ENCODE data around the gene HABP4. TPM values are rescaled to one million over a fixed set of nuclear protein-coding genes. Genes with fewer than 3 reads are reported as not detected.

HABP4 gene
- total RNA-seq, 1 experiment from 2014 or later = 21.0 TPM

DNA sequence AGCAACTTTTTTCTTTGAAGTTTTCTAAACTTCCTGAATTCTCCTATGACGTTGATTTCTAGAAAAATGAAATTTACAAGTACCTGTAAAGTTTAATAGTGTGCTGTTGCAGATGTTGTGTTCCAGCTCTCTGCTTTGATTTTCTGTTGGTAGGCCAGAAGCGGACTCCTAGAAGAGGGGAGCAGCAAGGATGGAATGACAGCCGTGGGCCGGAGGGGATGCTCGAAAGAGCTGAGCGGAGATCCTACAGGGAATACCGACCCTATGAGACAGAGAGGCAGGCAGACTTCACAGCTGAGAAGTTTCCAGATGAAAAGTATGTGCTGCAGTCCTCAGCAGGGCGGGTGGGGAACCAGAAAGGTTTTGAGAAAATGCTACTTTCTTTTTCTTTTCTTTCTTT is 8.3 kb downstream of the HABP4 start:
- TF ChIP-seq FOSL1 (IDR thresholded peaks at IDR 0.05; ENCODE audit: low read depth) (no peak), SP1 (IDR thresholded peaks at IDR 0.05; ENCODE audit: low read depth) (no peak), SRF (IDR thresholded peaks at IDR 0.05; ENCODE audit: low read depth) (no peak), POLR2AphosphoS5 (IDR thresholded peaks at IDR 0.05; ENCODE audit: low read depth, low read length) (no peak), CBX3 (IDR thresholded peaks at IDR 0.05; ENCODE audit: low read depth) (no peak), CEBPB (IDR thresholded peaks at IDR 0.05; ENCODE audit: low read depth) (no peak), SIN3A (IDR thresholded peaks at IDR 0.05; ENCODE audit: low read depth) (no peak), ELF1 (IDR thresholded peaks at IDR 0.05; ENCODE audit: borderline replicate concordance, low read depth) (no peak), YY1 (IDR thresholded peaks at IDR 0.05; ENCODE audit: extremely low read depth, insufficient replicate concordance, low read depth, low read length) (no peak), ZFX (IDR thresholded peaks at IDR 0.05) (no peak), TCF7L2 (IDR thresholded peaks at IDR 0.05; ENCODE audit: borderline replicate concordance, extremely low read depth, insufficient read depth, insufficient read length) (no peak), RAD21 (IDR thresholded peaks at IDR 0.05; ENCODE audit: low read depth) (no peak), EZH2 (IDR thresholded peaks at IDR 0.05) (no peak), EZH2phosphoT487 (IDR thresholded peaks at IDR 0.05; ENCODE audit: borderline replicate concordance) (no peak)
- TF ChIP-seq, protein P1, sequence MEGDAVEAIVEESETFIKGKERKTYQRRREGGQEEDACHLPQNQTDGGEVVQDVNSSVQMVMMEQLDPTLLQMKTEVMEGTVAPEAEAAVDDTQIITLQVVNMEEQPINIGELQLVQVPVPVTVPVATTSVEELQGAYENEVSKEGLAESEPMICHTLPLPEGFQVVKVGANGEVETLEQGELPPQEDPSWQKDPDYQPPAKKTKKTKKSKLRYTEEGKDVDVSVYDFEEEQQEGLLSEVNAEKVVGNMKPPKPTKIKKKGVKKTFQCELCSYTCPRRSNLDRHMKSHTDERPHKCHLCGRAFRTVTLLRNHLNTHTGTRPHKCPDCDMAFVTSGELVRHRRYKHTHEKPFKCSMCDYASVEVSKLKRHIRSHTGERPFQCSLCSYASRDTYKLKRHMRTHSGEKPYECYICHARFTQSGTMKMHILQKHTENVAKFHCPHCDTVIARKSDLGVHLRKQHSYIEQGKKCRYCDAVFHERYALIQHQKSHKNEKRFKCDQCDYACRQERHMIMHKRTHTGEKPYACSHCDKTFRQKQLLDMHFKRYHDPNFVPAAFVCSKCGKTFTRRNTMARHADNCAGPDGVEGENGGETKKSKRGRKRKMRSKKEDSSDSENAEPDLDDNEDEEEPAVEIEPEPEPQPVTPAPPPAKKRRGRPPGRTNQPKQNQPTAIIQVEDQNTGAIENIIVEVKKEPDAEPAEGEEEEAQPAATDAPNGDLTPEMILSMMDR (IDR thresholded peaks at IDR 0.05 in 2 of 3, conservative IDR thresholded peaks at IDR 0.05 in 1 of 3; ENCODE audit: borderline replicate concordance in 1 of 3, insufficient read depth in 1 of 3, low read depth in 2 of 3, low read length in 2 of 3) = no peak
- TF ChIP-seq, protein P2, sequence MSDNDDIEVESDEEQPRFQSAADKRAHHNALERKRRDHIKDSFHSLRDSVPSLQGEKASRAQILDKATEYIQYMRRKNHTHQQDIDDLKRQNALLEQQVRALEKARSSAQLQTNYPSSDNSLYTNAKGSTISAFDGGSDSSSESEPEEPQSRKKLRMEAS (IDR thresholded peaks at IDR 0.05) = no peak
- TF ChIP-seq, protein P3, sequence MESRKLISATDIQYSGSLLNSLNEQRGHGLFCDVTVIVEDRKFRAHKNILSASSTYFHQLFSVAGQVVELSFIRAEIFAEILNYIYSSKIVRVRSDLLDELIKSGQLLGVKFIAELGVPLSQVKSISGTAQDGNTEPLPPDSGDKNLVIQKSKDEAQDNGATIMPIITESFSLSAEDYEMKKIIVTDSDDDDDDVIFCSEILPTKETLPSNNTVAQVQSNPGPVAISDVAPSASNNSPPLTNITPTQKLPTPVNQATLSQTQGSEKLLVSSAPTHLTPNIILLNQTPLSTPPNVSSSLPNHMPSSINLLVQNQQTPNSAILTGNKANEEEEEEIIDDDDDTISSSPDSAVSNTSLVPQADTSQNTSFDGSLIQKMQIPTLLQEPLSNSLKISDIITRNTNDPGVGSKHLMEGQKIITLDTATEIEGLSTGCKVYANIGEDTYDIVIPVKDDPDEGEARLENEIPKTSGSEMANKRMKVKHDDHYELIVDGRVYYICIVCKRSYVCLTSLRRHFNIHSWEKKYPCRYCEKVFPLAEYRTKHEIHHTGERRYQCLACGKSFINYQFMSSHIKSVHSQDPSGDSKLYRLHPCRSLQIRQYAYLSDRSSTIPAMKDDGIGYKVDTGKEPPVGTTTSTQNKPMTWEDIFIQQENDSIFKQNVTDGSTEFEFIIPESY (IDR thresholded peaks at IDR 0.05; ENCODE audit: extremely low read depth, insufficient replicate concordance, low read length) = no peak
- TF ChIP-seq, protein P4, sequence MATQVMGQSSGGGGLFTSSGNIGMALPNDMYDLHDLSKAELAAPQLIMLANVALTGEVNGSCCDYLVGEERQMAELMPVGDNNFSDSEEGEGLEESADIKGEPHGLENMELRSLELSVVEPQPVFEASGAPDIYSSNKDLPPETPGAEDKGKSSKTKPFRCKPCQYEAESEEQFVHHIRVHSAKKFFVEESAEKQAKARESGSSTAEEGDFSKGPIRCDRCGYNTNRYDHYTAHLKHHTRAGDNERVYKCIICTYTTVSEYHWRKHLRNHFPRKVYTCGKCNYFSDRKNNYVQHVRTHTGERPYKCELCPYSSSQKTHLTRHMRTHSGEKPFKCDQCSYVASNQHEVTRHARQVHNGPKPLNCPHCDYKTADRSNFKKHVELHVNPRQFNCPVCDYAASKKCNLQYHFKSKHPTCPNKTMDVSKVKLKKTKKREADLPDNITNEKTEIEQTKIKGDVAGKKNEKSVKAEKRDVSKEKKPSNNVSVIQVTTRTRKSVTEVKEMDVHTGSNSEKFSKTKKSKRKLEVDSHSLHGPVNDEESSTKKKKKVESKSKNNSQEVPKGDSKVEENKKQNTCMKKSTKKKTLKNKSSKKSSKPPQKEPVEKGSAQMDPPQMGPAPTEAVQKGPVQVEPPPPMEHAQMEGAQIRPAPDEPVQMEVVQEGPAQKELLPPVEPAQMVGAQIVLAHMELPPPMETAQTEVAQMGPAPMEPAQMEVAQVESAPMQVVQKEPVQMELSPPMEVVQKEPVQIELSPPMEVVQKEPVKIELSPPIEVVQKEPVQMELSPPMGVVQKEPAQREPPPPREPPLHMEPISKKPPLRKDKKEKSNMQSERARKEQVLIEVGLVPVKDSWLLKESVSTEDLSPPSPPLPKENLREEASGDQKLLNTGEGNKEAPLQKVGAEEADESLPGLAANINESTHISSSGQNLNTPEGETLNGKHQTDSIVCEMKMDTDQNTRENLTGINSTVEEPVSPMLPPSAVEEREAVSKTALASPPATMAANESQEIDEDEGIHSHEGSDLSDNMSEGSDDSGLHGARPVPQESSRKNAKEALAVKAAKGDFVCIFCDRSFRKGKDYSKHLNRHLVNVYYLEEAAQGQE (IDR thresholded peaks at IDR 0.05; ENCODE audit: low read depth) = no peak
- TF ChIP-seq, protein P5, sequence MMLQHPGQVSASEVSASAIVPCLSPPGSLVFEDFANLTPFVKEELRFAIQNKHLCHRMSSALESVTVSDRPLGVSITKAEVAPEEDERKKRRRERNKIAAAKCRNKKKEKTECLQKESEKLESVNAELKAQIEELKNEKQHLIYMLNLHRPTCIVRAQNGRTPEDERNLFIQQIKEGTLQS (IDR thresholded peaks at IDR 0.05) = no peak
- 0 out of 4 replicates have a peak, but pooled peaks cover 0 to 3% of the 10 kb centered on the region in 2 experiments for H3K36me3 ChIP-seq (ENCODE audit: control insufficient read depth in 1 of 2, insufficient read depth in 2 of 2, low read length in 2 of 2)
- POLR2A ChIA-PET = no interaction called here
- H4K20me1 ChIP-seq (ENCODE audit: insufficient read depth) = no peaks in the 10 kb centered on the region; the same call in 1 of the 2 replicates
- intact Hi-C loops (cut with micrococcal nuclease) = no loop called here
- no peaks in the 10 kb centered on the region for H3K27me3 ChIP-seq (ENCODE audit: insufficient read depth, low read length)
- H3K4me1 ChIP-seq (ENCODE audit: control insufficient read depth in 1 of 2, insufficient read depth in 2 of 2, low read length in 2 of 2) = peaks cover 0 to 6% of the 10 kb centered on the region in 2 experiments; a peak in 1 of 4 replicates
- ATAC-seq = no peak
- peaks cover 15% of the 10 kb centered on the region; the same call in 1 of the 2 replicates for H3K79me2 ChIP-seq (ENCODE audit: insufficient read depth, low read length)
- no peak overlapping the region for H2AFZ ChIP-seq (ENCODE audit: low read depth, low read length, poor library complexity, severe bottlenecking)
- BruUV-seq (replicated peaks) = no TSS peak
- RAD21 ChIA-PET (ENCODE audit: low non-redundant PET in 1 of 2, low total read pairs in 2 of 2, uncharacterized antibody in 2 of 2, unreplicated experiment in 2 of 2) = no interaction called here
- no peaks in the 10 kb centered on the region for H3K9me3 ChIP-seq (ENCODE audit: control insufficient read depth in 1 of 2, insufficient read depth in 1 of 2, low read depth in 1 of 2, low read length in 2 of 2)
- no peak overlapping the region for H3K4me3 ChIP-seq (replicated peaks in 1 of 2; ENCODE audit: low read depth in 1 of 2, low read length in 2 of 2)
- no peak overlapping the region for H3K4me2 ChIP-seq (ENCODE audit: low read length)
- no peak overlapping the region for H3K9ac ChIP-seq (ENCODE audit: low read length)
- H3K9me2 ChIP-seq (ENCODE audit: insufficient read depth) = no peaks in the 10 kb centered on the region
- CTCF ChIA-PET = no interaction called here
- H3K27ac ChIP-seq (ENCODE audit: low read depth, low read length) = no peak overlapping the region
- DNase-seq (ENCODE audit: low read depth, low spot score) = no peak

Data from HCT116 (cell line).